DND-41 (cell line): ENCODE data around the gene ZIC1.

Experiments used
- ATAC-seq: fragments of 200-7000 bp; cut with Tn5 transposase; 3 replicates; pipeline ENCODE4 v1.9.1; 2021; ENCODE audit warnings: low read depth; ENCODE audit not compliant: insufficient read depth
- DNase-seq: peaks from one replicate; pipeline ENCODE4 v3.0.0-alpha.2; 2020
- H2AFZ ChIP-seq: 2 replicates; pipeline ENCODE4 v1.6.0; 2012; ENCODE audit warnings: low read depth, low read length
- H3K27ac ChIP-seq: 2 replicates; pipeline ENCODE4 v1.5.1; 2012; ENCODE audit warnings: low read length, inconsistent platforms
- H3K27me3 ChIP-seq: fragments of 200-600 bp; sonication (generic); 2 replicates; pipeline ENCODE4 v1.6.0; 2012; ENCODE audit warnings: low read length, mild to moderate bottlenecking, inconsistent platforms; ENCODE audit not compliant: insufficient read depth, poor library complexity
- H3K36me3 ChIP-seq: 2 replicates; pipeline ENCODE4 v1.5.1; 2012; ENCODE audit warnings: low read length, inconsistent platforms; ENCODE audit not compliant: insufficient read depth
- H3K4me1 ChIP-seq: 2 replicates; pipeline ENCODE4 v1.5.1; 2012; ENCODE audit warnings: mild to moderate bottlenecking, low read length; ENCODE audit not compliant: insufficient read depth
- H3K4me2 ChIP-seq: 2 replicates; pipeline ENCODE4 v1.6.0; 2012; ENCODE audit warnings: mild to moderate bottlenecking, moderate library complexity, low read length, inconsistent platforms; ENCODE audit not compliant: insufficient read depth
- H3K4me3 ChIP-seq, 2 experiments: fragments of 200-600 bp in 1 of 2; shearing (Covaris generic) in 1 of 2; 2 replicates each; pipeline ENCODE4 v1.5.1; 2012 to 2016; ENCODE audit warnings: inconsistent platforms in 2 of 2, low read length in 2 of 2, mild to moderate bottlenecking in 2 of 2, low read depth in 1 of 2, moderate library complexity in 1 of 2
- H3K79me2 ChIP-seq: 2 replicates; pipeline ENCODE4 v1.6.0; 2012; ENCODE audit warnings: low read length, inconsistent platforms; ENCODE audit not compliant: insufficient read depth
- H3K9ac ChIP-seq: 2 replicates; pipeline ENCODE4 v1.6.0; 2012; ENCODE audit warnings: low read depth, mild to moderate bottlenecking, inconsistent platforms, low read length, moderate library complexity
- H3K9me3 ChIP-seq: 2 replicates; pipeline ENCODE4 v1.5.1; 2012; ENCODE audit warnings: low read length, moderate library complexity, mild to moderate bottlenecking, inconsistent platforms; ENCODE audit not compliant: insufficient read depth, severe bottlenecking
- H4K20me1 ChIP-seq: 2 replicates; pipeline ENCODE4 v1.6.0; 2012; ENCODE audit warnings: low read length; ENCODE audit not compliant: insufficient read depth
- CTCF ChIP-seq: IDR thresholded peaks from 2 replicates; pipeline ENCODE4 v1.5.1; 2012; ENCODE audit warnings: borderline replicate concordance, low read length, moderate library complexity, mild to moderate bottlenecking; ENCODE audit not compliant: poor library complexity, severe bottlenecking; ENCODE audit errors: extremely low read depth
- EZH2 ChIP-seq: IDR thresholded peaks from 3 replicates; pipeline ENCODE4 v1.6.1; 2012; ENCODE audit warnings: borderline replicate concordance, low read depth, mild to moderate bottlenecking, moderate library complexity, low read length, inconsistent platforms; ENCODE audit not compliant: severe bottlenecking

ZIC1 gene

GRCh38 chr3:147361454-147362420, 47.4 kb upstream of the ZIC1 start:
- H3K79me2 ChIP-seq, result no peaks in the 10 kb centered on the region
- H3K4me1 ChIP-seq, result peaks cover 16% of the 10 kb centered on the region
- TF ChIP-seq CTCF, result peak; percentile 57
- no peak for TF ChIP-seq EZH2
- no peaks in the 10 kb centered on the region for H3K27me3 ChIP-seq
- H3K4me2 ChIP-seq, result peak overlapping the region; percentile 65
- H4K20me1 ChIP-seq, result no peaks in the 10 kb centered on the region
- ATAC-seq, result peak; percentile 71
- H3K27ac ChIP-seq, result peak overlapping the region; percentile 58
- peak overlapping the region; percentile 67 for H2AFZ ChIP-seq
- no peaks in the 10 kb centered on the region for H3K9me3 ChIP-seq
- peak overlapping the region; percentile 10 to 52; a peak in 3 of 4 replicates for H3K4me3 ChIP-seq
- DNase-seq, result peak; percentile 63
- peak overlapping the region; percentile 46; the same call in 1 of the 2 replicates for H3K9ac ChIP-seq
- no peaks in the 10 kb centered on the region for H3K36me3 ChIP-seq

- no peak overlapping the region; the same call in 1 of the 2 replicates for H2AFZ ChIP-seq
Observed at GRCh38 chr3:147364771-147365170, 44.4 kb upstream of the ZIC1 start.

DNA sequence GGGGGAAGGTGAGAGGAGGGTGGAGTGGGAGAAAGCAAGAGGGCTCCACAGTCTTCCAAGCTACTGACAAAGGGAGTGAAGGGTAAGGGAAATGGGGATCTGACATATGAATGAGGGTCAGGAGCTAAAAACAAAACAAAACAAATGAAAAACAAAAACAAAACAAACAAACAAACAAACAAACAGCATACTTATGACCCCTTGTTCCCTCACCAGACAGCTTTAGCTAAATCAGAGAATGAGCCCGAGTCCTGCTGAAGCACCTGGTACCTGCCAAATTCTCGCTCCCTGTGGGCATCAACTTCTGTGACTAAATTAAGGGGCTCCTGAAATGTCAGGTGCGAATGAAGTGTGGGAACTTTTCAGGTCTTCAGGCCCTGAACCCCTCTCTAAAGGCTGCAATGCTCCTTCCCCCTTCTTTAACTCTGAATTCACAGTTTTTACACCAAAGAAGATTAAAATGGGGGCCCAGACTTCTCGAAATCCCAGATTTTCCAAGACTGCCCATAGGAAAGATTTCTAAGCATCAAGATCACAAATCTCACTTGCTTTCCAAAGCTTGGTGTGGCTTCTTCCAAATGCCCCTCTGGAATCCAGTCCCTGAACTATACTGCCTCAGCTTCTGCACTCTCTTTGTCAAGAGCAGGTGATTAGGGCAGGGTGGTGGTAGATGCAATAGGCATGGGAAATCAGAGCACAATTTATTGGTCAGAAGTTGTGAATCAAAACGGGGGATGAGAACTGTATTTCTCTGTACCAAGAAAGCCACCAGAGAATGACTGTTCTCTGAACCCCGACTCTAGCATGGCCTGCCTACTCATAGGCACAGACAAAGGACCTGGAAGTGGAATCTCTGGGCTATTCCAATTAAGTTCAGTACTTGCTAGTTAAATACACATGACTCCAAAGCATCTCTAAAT, 43.7 kb upstream of the ZIC1 start:
- H3K27ac ChIP-seq, result no peak overlapping the region
- no peak overlapping the region for H3K4me2 ChIP-seq
- H2AFZ ChIP-seq, result no peak overlapping the region; the same call in 1 of the 2 replicates
- H3K9me3 ChIP-seq, result no peaks in the 10 kb centered on the region
- TF ChIP-seq CTCF (no peak), EZH2 (no peak)
- peaks cover 13% of the 10 kb centered on the region for H3K4me1 ChIP-seq
- H3K79me2 ChIP-seq, result no peaks in the 10 kb centered on the region
- H3K36me3 ChIP-seq, result no peaks in the 10 kb centered on the region
- H3K9ac ChIP-seq, result no peak overlapping the region
- DNase-seq (no peak), ATAC-seq (no peak)
- H3K27me3 ChIP-seq, result no peaks in the 10 kb centered on the region
- no peaks in the 10 kb centered on the region for H4K20me1 ChIP-seq
- no peak overlapping the region for H3K4me3 ChIP-seq

More at GRCh38 chr3:147364771-147365170, 44.4 kb upstream of the ZIC1 start:
- Histone ChIP-seq H3K27me3 (no peaks in the 10 kb centered on the region), H3K4me2 (no peak overlapping the region), H3K9me3 (no peaks in the 10 kb centered on the region), H3K4me3 (no peak overlapping the region), H4K20me1 (no peaks in the 10 kb centered on the region), H3K4me1 (peaks cover 16% of the 10 kb centered on the region), H3K27ac (no peak overlapping the region), H3K36me3 (no peaks in the 10 kb centered on the region), H3K9ac (no peak overlapping the region), H3K79me2 (no peaks in the 10 kb centered on the region)
- no peak for TF ChIP-seq CTCF
- TF ChIP-seq EZH2, result no peak
- ATAC-seq (no peak), DNase-seq (no peak)
